WTC11 (cell line): Measurements from ENCODE around the gene SLC38A4. TPM values are rescaled to one million over a fixed set of nuclear protein-coding genes. Genes with fewer than 3 reads are reported as not detected.

Experiments used
- NFE2L1 ChIP-seq: sonication (generic); formaldehyde crosslinking; IDR thresholded peaks from 2 replicates; pipeline ENCODE4 v1.8.1; 2023; ENCODE audit warnings: missing genetic modification reagents
- total RNA-seq: library from RNA; stranded (reverse); gene quantifications from 3 replicates; pipeline ENCODE4 v1.2.3, GENCODE V29; 2021
- TF ChIP-seq, protein P1 (sequence below): sonication (generic); formaldehyde crosslinking; IDR thresholded peaks from 2 replicates; pipeline ENCODE4 v1.8.1; 2022; ENCODE audit warnings: low read depth, missing genetic modification reagents, borderline replicate concordance

The SLC38A4 gene
- total RNA-seq, 1 experiment from 2014 or later: 6.1 TPM

DNA sequence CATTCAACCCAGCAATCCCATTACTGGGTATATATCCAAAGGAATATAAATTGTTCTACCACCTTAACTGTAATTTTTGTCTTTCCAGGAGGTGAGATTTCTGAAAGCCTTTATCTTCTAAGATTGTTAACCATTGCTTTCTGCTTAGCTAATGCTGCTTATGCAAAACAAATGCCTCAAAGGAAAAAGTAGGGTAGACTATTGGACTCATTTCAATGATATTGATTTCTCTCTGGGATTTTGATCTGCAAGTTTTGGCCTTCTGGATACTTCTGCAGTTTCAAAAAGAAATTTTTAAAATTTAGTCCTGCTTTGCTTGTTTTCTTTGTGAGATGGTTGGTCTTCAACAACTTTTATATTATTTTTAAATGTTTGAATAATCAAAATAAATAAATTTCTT, 108.6 kb downstream of the SLC38A4 start (continued):
- TF ChIP-seq, protein P1, sequence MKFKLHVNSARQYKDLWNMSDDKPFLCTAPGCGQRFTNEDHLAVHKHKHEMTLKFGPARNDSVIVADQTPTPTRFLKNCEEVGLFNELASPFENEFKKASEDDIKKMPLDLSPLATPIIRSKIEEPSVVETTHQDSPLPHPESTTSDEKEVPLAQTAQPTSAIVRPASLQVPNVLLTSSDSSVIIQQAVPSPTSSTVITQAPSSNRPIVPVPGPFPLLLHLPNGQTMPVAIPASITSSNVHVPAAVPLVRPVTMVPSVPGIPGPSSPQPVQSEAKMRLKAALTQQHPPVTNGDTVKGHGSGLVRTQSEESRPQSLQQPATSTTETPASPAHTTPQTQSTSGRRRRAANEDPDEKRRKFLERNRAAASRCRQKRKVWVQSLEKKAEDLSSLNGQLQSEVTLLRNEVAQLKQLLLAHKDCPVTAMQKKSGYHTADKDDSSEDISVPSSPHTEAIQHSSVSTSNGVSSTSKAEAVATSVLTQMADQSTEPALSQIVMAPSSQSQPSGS (CRISPR knock-in tag): no peak
- no peak for TF ChIP-seq NFE2L1 (CRISPR knock-in tag)
